CD14-positive monocyte (primary cell): ENCODE measurements around the gene DNLZ. TPM values are rescaled to one million over a fixed set of nuclear protein-coding genes. Genes with fewer than 3 reads are reported as not detected.

Experiments used
- DNase-seq, 3 donors: peaks; one replicate each; pipeline ENCODE4 v3.0.0-alpha.2; 2011 to 2022
- H2AFZ ChIP-seq: 2 replicates; pipeline ENCODE4 v1.6.0; 2012; ENCODE audit warnings: mild to moderate bottlenecking, low read depth, low read length, inconsistent platforms; ENCODE audit not compliant: insufficient read depth, poor library complexity, severe bottlenecking
- H3K27ac ChIP-seq, 2 donors: 1 replicate in 1 of 2; 2 replicates in 1 of 2; pipeline ENCODE4 v1.5.1; 2012 to 2013; ENCODE audit warnings: low read length in 2 of 2, control low read depth in 1 of 2, inconsistent platforms in 1 of 2, low read depth in 1 of 2, mild to moderate bottlenecking in 1 of 2
- H3K27me3 ChIP-seq, 2 donors: one replicate each; pipeline versions ENCODE4 v1.6.0 to v1.6.1; 2011 to 2013; ENCODE audit warnings: low read length in 2 of 2; ENCODE audit not compliant: control insufficient read depth in 2 of 2, insufficient read depth in 2 of 2
- H3K36me3 ChIP-seq, 2 donors: replicated peaks in 1 of 2; 1 replicate in 1 of 2; 2 replicates in 1 of 2; pipeline versions ENCODE4 v1.5.1 to v1.6.1; 2012 to 2013; ENCODE audit warnings: low read length in 2 of 2, control low read depth in 1 of 2, inconsistent platforms in 1 of 2, mild to moderate bottlenecking in 1 of 2; ENCODE audit not compliant: insufficient read depth in 2 of 2, control insufficient read depth in 1 of 2
- H3K4me1 ChIP-seq, 2 donors: 1 replicate in 1 of 2; 2 replicates in 1 of 2; pipeline versions ENCODE4 v1.5.1 to v1.6.1; 2012 to 2013; ENCODE audit warnings: low read length in 2 of 2, control low read depth in 1 of 2, inconsistent platforms in 1 of 2, mild to moderate bottlenecking in 1 of 2, moderate library complexity in 1 of 2; ENCODE audit not compliant: insufficient read depth in 2 of 2, control insufficient read depth in 1 of 2
- H3K4me2 ChIP-seq: replicated peaks from 2 replicates; pipeline ENCODE3; 2012; ENCODE audit warnings: low read length, moderate library complexity, mild to moderate bottlenecking; ENCODE audit not compliant: poor library complexity, severe bottlenecking; ENCODE audit errors: extremely low read depth
- H3K4me3 ChIP-seq, 3 experiments: fragments of 200-600 bp in 1 of 3; sonication (generic) in 1 of 3; replicated peaks in 1 of 3; 1 replicate in 2 of 3; 2 replicates in 1 of 3; pipeline ENCODE4 v1.5.1; 2011 to 2013; ENCODE audit warnings: low read length in 3 of 3, mild to moderate bottlenecking in 3 of 3, control low read depth in 2 of 3, low read depth in 2 of 3, inconsistent platforms in 1 of 3, moderate library complexity in 1 of 3
- H3K79me2 ChIP-seq: 2 replicates; pipeline ENCODE4 v1.6.0; 2012; ENCODE audit warnings: mild to moderate bottlenecking, control low read depth, inconsistent platforms, low read length, moderate library complexity; ENCODE audit not compliant: insufficient read depth
- H3K9ac ChIP-seq: 2 replicates; pipeline ENCODE4 v1.6.0; 2017; ENCODE audit warnings: low read length, mild to moderate bottlenecking; ENCODE audit not compliant: insufficient read depth, poor library complexity, severe bottlenecking
- H3K9me3 ChIP-seq, 2 donors: replicated peaks in 1 of 2; 1 replicate in 1 of 2; 2 replicates in 1 of 2; pipeline versions ENCODE4 v1.5.1 to v1.6.1; 2012 to 2013; ENCODE audit warnings: low read length in 2 of 2, control low read depth in 1 of 2; ENCODE audit not compliant: control insufficient read depth in 1 of 2, insufficient read depth in 1 of 2
- H4K20me1 ChIP-seq: 2 replicates; pipeline ENCODE4 v1.6.0; 2012; ENCODE audit warnings: mild to moderate bottlenecking, low read length, control low read depth, moderate library complexity; ENCODE audit not compliant: insufficient read depth
- H3K27ac Mint-ChIP-seq, 7 donors: one replicate each; pipeline ENCODE4 v1.8.0; 2020; ENCODE audit warnings: mild to moderate bottlenecking in 7 of 7, mixed read lengths in 7 of 7, moderate library complexity in 6 of 7, inconsistent platforms in 2 of 7
- H3K27me3 Mint-ChIP-seq, 3 donors: one replicate each; pipeline ENCODE4 v1.8.0; 2021 to 2022; ENCODE audit warnings: low read depth in 3 of 3, mild to moderate bottlenecking in 3 of 3, mixed read lengths in 3 of 3, moderate library complexity in 3 of 3, inconsistent platforms in 1 of 3
- H3K36me3 Mint-ChIP-seq, 2 donors: one replicate each; pipeline ENCODE4 v1.8.0; 2020; ENCODE audit warnings: mixed read lengths in 2 of 2, inconsistent platforms in 1 of 2, mild to moderate bottlenecking in 1 of 2
- H3K4me1 Mint-ChIP-seq: one replicate; pipeline ENCODE4 v1.8.0; 2020; ENCODE audit warnings: mild to moderate bottlenecking, mixed read lengths
- H3K4me3 Mint-ChIP-seq, 2 donors: one replicate each; pipeline ENCODE4 v1.8.0; 2020; ENCODE audit warnings: mild to moderate bottlenecking in 2 of 2, mixed read lengths in 2 of 2, moderate library complexity in 1 of 2
- H3K9me3 Mint-ChIP-seq, 7 donors: one replicate each; pipeline ENCODE4 v1.8.0; 2020 to 2022; ENCODE audit warnings: mixed read lengths in 7 of 7, mild to moderate bottlenecking in 6 of 7, moderate library complexity in 6 of 7, inconsistent platforms in 2 of 7
- WGBS: methylation state at CpG from one replicate; pipeline ENCODE4 v1.1.5; 2013; ENCODE audit warnings: missing lambda C conversion rate; ENCODE audit not compliant: insufficient coverage; 5-methylcytosine and 5-hydroxymethylcytosine counted together
- intact Hi-C, 2 donors: fragments of 100-400 bp; cut with micrococcal nuclease; formaldehyde crosslinking; loops; one replicate each; pipeline versions ENCODE4 v1.15.0 to v1.15.1; 2023
- polyA plus RNA-seq, 3 donors: library from polyadenylated mRNA; depleted of rRNA in 1 of 3; unstranded in 2 of 3; stranded (reverse) in 1 of 3; fragments of 300-500 nt in 2 of 3; fragments of >200 nt in 1 of 3; fragmentation: Illumina TruSeq in 2 of 3; gene quantifications; 1 replicate in 2 of 3; 2 replicates in 1 of 3; pipeline ENCODE4 v1.2.3, GENCODE V29; 2012 to 2021
- TF ChIP-seq, protein P1 (sequence below): fragments of 200-600 bp; IDR thresholded peaks from one replicate; pipeline ENCODE4 v1.8.0; 2022; ENCODE audit warnings: antibody characterized with exemption, mild to moderate bottlenecking

Gene DNLZ
- polyA plus RNA-seq, 3 donors: 5.1 to 20.5 (median 10.5) TPM

DNA sequence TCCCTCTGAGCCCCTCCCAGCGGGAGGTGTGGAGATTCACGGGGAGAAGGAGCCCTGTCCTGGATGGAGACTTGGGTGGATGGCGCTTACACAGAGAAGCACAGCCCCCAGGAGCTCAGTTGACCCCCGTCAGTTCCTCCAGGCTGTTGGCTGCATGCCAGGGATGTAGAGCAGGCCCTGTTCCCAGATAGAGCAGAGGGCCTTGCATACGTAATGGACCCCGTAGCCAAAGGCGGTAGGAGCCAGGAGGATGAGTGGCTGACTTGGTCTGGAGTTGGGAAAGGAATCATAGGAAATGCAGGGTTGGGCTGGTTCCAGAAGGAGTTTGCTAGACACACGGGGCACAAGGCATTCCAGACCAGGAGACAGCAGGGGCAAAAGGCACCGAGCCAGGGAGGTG is 49.4 kb upstream of the DNLZ start:
- intact Hi-C loops: loop anchor here in 1 of 2 donors (5.0 kb wide), 1 partner anchor 51 kb away; the partner anchor contains the start of gene DNLZ
- H3K27ac Mint-ChIP-seq: peak overlapping the region in 4 of 7 donors; percentile 2 to 71 (median 16)
- H3K36me3 Mint-ChIP-seq: peaks cover 48 to 64% of the 10 kb centered on the region in 2 donors
- no peak for DNase-seq
- H3K4me1 Mint-ChIP-seq: peaks cover 26% of the 10 kb centered on the region
- peaks cover 0 to 3% (median 0%) of the 10 kb centered on the region in 3 donors for H3K27me3 Mint-ChIP-seq
- Histone ChIP-seq H4K20me1 (peaks cover 3% of the 10 kb centered on the region), H3K4me2 (no peak overlapping the region), H3K36me3 (peaks cover 53 to 62% of the 10 kb centered on the region in 2 donors), H3K4me3 (no peak overlapping the region), H3K27me3 (no peaks in the 10 kb centered on the region), H3K4me1 (peaks cover 22 to 25% of the 10 kb centered on the region in 2 donors), H3K27ac (no peak overlapping the region), H3K9ac (no peak overlapping the region), H3K79me2 (peaks cover 42% of the 10 kb centered on the region), H3K9me3 (no peaks in the 10 kb centered on the region), H2AFZ (no peak overlapping the region)
- H3K9me3 Mint-ChIP-seq: peaks cover 0 to 2% (median 0%) of the 10 kb centered on the region in 7 donors
- no peak overlapping the region for H3K4me3 Mint-ChIP-seq
- WGBS: 92% methylated on average over 9 of the region's 9 CpGs
- TF ChIP-seq, protein P1, sequence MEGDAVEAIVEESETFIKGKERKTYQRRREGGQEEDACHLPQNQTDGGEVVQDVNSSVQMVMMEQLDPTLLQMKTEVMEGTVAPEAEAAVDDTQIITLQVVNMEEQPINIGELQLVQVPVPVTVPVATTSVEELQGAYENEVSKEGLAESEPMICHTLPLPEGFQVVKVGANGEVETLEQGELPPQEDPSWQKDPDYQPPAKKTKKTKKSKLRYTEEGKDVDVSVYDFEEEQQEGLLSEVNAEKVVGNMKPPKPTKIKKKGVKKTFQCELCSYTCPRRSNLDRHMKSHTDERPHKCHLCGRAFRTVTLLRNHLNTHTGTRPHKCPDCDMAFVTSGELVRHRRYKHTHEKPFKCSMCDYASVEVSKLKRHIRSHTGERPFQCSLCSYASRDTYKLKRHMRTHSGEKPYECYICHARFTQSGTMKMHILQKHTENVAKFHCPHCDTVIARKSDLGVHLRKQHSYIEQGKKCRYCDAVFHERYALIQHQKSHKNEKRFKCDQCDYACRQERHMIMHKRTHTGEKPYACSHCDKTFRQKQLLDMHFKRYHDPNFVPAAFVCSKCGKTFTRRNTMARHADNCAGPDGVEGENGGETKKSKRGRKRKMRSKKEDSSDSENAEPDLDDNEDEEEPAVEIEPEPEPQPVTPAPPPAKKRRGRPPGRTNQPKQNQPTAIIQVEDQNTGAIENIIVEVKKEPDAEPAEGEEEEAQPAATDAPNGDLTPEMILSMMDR: no peak

DNA sequence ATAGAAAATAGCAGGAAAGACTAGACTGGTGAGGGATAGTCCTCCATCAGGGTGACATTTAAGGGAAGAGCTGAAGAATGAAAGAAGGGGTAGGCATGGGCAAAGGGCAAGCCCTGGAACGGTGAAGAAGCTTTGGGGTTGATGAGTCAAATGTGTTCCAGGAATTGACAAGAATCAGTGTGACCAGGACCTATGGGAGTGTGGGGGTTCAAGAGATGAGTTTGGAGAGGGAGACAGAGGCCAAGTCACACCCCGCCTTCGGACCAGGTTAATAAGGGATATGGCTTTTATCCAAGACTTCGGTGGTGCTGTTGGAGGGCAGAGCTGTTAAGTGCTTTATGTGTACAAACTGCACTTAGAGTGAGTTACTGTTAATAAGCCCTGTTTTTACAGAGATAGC is 47.8 kb upstream of the DNLZ start:
- Histone ChIP-seq H3K27ac (peak overlapping the region in 1 of 2 donors; percentile 96), H3K79me2 (peaks cover 42% of the 10 kb centered on the region), H4K20me1 (peaks cover 3% of the 10 kb centered on the region), H3K4me2 (peak overlapping the region; percentile 91), H3K36me3 (peaks cover 53 to 62% of the 10 kb centered on the region in 2 donors), H3K27me3 (no peaks in the 10 kb centered on the region), H3K4me3 (peak overlapping the region; percentile 42 to 99 (median 85)), H2AFZ (no peak overlapping the region), H3K4me1 (peaks cover 22 to 25% of the 10 kb centered on the region in 2 donors), H3K9me3 (no peaks in the 10 kb centered on the region), H3K9ac (peak overlapping the region; percentile 94)
- intact Hi-C loops: loop anchor here in 1 of 2 donors (5.0 kb wide), 1 partner anchor 49 kb away; the partner anchor contains the start of gene DNLZ
- Mint-ChIP-seq H3K27ac (peak overlapping the region in 6 of 7 donors; percentile 91 to 98 (median 95)), H3K36me3 (peaks cover 46 to 63% of the 10 kb centered on the region in 2 donors), H3K9me3 (peaks cover 0 to 2% (median 0%) of the 10 kb centered on the region in 7 donors), H3K4me3 (peak overlapping the region; percentile 86 to 91), H3K27me3 (peaks cover 0 to 3% (median 0%) of the 10 kb centered on the region in 3 donors), H3K4me1 (peaks cover 26% of the 10 kb centered on the region)
- no peak for DNase-seq
- TF ChIP-seq, protein P1: no peak
- 81% methylated on average over 3 of the region's 4 CpGs for WGBS
